Panc1 (cell line): Measurements from ENCODE around the gene EGFR. TPM values are rescaled to one million over a fixed set of nuclear protein-coding genes. Genes with fewer than 3 reads are reported as not detected.

Experiments used
- ATAC-seq: fragments of 200-7000 bp; cut with Tn5 transposase; 2 replicates; pipeline ENCODE4 v1.9.1; 2020; ENCODE audit warnings: mild to moderate bottlenecking, moderate library complexity
- BruUV-seq: library from RNA; stranded (reverse); fragments of 400-500 nt; replicated peaks from 2 replicates; lab custom pipeline; 2021; lab: Mats Ljungman, UMichigan
- CTCF ChIA-PET: fragments of 300-600 bp; sonication (Branson Sonifier 250); formaldehyde crosslinking; loops from one replicate; lab custom pipeline; 2022; ENCODE audit warnings: antibody characterized with exemption; lab: Charles Lee
- POLR2A ChIA-PET: fragments of 300-600 bp; sonication (Branson Sonifier 250); formaldehyde crosslinking; loops from one replicate; lab custom pipeline; 2022; ENCODE audit warnings: antibody characterized with exemption; lab: Charles Lee
- DNase-seq: peaks from one replicate; pipeline ENCODE4 v3.0.0-alpha.2; 2010; ENCODE audit warnings: low read depth, low spot score
- H3K27ac ChIP-seq: 2 replicates; pipeline ENCODE4 v1.5.1; 2011; ENCODE audit warnings: mild to moderate bottlenecking, low read length, inconsistent platforms
- H3K27me3 ChIP-seq: fragments of 200-500 bp; sonication (Bioruptor generic); 2 replicates; pipeline ENCODE4 v1.6.0; 2014; ENCODE audit warnings: low read length, inconsistent platforms; ENCODE audit not compliant: control insufficient read depth, insufficient read depth
- H3K36me3 ChIP-seq: fragments of 200-500 bp; sonication (Bioruptor generic); 2 replicates; pipeline ENCODE4 v1.5.1; 2014; ENCODE audit warnings: inconsistent platforms, mild to moderate bottlenecking, low read length, moderate library complexity; ENCODE audit not compliant: control insufficient read depth, insufficient read depth
- H3K4me1 ChIP-seq: 2 replicates; pipeline ENCODE4 v1.5.1; 2011; ENCODE audit warnings: inconsistent platforms, mild to moderate bottlenecking, low read length, moderate library complexity; ENCODE audit not compliant: control insufficient read depth, insufficient read depth
- H3K4me3 ChIP-seq, 2 experiments: 2 replicates each; pipeline ENCODE4 v1.5.1; 2011 to 2012; ENCODE audit warnings: low read depth in 2 of 2, low read length in 2 of 2, mild to moderate bottlenecking in 2 of 2, inconsistent platforms in 1 of 2, moderate library complexity in 1 of 2
- H3K9me3 ChIP-seq: fragments of 200-500 bp; sonication (Bioruptor generic); 2 replicates; pipeline ENCODE4 v1.5.1; 2014; ENCODE audit warnings: low read depth, mild to moderate bottlenecking, inconsistent platforms, low read length, moderate library complexity; ENCODE audit not compliant: control insufficient read depth, insufficient read depth
- POLR2AphosphoS5 ChIP-seq: IDR thresholded peaks from 2 replicates; pipeline ENCODE4 v1.6.1; 2012; ENCODE audit warnings: mild to moderate bottlenecking, low read depth, low read length, moderate library complexity
- REST ChIP-seq, 2 experiments: IDR thresholded peaks; 2 replicates each; pipeline ENCODE4 v1.6.1; 2011 to 2012; ENCODE audit warnings: low read depth in 2 of 2, control low read depth in 1 of 2, low read length in 1 of 2, mild to moderate bottlenecking in 1 of 2, moderate library complexity in 1 of 2; ENCODE audit not compliant: insufficient read depth in 1 of 2
- SIN3A ChIP-seq: IDR thresholded peaks from 2 replicates; pipeline ENCODE4 v1.6.1; 2012; ENCODE audit warnings: low read depth, mild to moderate bottlenecking, low read length, moderate library complexity, borderline replicate concordance; ENCODE audit not compliant: insufficient read depth
- TCF7L2 ChIP-seq: IDR thresholded peaks from 2 replicates; pipeline ENCODE4 v1.6.1; 2011; ENCODE audit warnings: mild to moderate bottlenecking, low read depth, low read length, inconsistent platforms
- in situ Hi-C: cut with HindIII; loops from 2 replicates; pipeline ENCODE4 v1.10.0; 2016; ENCODE audit warnings: low sequenced_read_pairs, low pct_unique_long_range_greater_than_20kb
- intact Hi-C: fragments of 100-400 bp; cut with micrococcal nuclease; formaldehyde crosslinking; loops from one replicate; pipeline ENCODE4 v1.10.0; 2022; ENCODE audit not compliant: unreplicated experiment
- total RNA-seq: library from RNA; stranded (reverse); gene quantifications from one replicate; pipeline ENCODE4 v1.2.1, GENCODE V29; 2021; ENCODE audit not compliant: unreplicated experiment
- TF ChIP-seq, protein P1 (sequence below): fragments of 450-650 bp; IDR thresholded peaks from 2 replicates; pipeline ENCODE4 v1.5.1; 2017; ENCODE audit warnings: mild to moderate bottlenecking

Gene EGFR
- total RNA-seq, 1 experiment from 2014 or later = 156 TPM

DNA sequence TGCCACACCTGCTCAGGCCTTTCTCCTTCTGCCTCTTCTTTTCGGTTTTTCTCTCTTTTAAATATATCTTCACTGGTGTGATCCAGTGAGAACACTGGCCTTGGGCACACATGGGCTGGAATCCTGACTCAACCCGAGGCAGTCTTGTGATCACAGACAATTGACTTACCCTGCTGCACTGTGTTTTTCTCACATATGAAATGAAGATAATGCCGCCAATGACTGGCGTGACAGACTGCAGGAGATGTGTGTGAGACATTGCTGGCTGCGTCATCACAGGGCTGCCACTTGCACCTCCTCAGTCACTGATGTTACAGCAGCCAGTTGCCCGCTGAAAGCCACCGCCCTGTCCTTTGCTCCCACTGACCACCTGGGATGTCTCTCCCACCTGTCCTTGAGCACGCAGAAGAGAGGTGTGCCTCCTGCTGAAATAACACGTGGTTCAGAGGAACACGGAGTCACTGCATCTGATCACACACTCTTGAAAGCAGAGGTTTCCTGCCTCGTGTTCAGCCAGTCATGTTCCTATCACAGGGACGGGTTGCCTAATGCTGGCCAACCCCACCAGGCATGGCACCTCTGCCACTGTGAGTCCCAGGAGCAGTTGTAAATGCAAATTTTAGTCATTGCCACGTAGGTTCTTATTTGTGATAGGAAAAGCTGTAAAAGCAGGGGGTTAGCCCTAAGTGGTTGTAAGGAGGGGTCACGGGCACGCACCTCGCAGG, 221.8 kb downstream of the EGFR start:
- Histone ChIP-seq H3K9me3 (no peaks in the 10 kb centered on the region), H3K27me3 (peaks cover 5% of the 10 kb centered on the region; the same call in 1 of the 2 replicates), H3K4me3 (no peak overlapping the region), H3K27ac (no peak overlapping the region), H3K4me1 (peaks cover 4% of the 10 kb centered on the region), H3K36me3 (no peaks in the 10 kb centered on the region)
- CTCF ChIA-PET = no interaction called here
- TF ChIP-seq SIN3A (no peak), TCF7L2 (no peak), POLR2AphosphoS5 (no peak), REST (IDR thresholded peaks at IDR 0.05; ENCODE audit: insufficient read depth in 1 of 2, low read depth in 2 of 2, low read length in 1 of 2) (no peak)
- intact Hi-C loops (no loop called here), in situ Hi-C loops (no loop called here)
- POLR2A ChIA-PET = no interaction called here
- DNase-seq = no peak
- no peak for ATAC-seq
- BruUV-seq = no TSS peak

DNA sequence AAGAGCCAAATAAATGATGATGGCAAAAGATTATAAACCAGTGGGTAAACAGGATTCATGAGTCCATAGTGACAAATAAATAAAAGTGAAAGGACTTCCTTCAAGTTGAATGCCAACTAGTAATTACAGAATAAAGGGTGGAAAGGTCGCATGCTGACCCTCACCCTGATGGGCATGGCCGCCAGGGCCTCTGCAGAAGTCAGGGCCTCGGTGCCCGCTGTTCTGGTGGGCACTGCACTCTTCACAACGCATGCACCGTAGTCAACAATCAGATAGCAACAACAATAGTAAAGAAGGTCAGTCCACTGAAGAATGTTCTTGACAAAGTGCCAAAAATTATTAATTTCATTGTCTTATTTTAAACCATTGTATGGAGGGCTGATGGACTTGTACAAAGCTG, 223.1 kb downstream of the EGFR start:
- Histone ChIP-seq H3K36me3 (no peaks in the 10 kb centered on the region), H3K27ac (no peak overlapping the region), H3K27me3 (peaks cover 3% of the 10 kb centered on the region; the same call in 1 of the 2 replicates), H3K4me1 (peaks cover 4% of the 10 kb centered on the region), H3K9me3 (no peaks in the 10 kb centered on the region), H3K4me3 (no peak overlapping the region)
- no TSS peak for BruUV-seq
- in situ Hi-C loops = no loop called here
- intact Hi-C loops = no loop called here
- ATAC-seq (no peak), DNase-seq (no peak)
- CTCF ChIA-PET = no interaction called here
- POLR2A ChIA-PET = no interaction called here
- TF ChIP-seq, protein P1, sequence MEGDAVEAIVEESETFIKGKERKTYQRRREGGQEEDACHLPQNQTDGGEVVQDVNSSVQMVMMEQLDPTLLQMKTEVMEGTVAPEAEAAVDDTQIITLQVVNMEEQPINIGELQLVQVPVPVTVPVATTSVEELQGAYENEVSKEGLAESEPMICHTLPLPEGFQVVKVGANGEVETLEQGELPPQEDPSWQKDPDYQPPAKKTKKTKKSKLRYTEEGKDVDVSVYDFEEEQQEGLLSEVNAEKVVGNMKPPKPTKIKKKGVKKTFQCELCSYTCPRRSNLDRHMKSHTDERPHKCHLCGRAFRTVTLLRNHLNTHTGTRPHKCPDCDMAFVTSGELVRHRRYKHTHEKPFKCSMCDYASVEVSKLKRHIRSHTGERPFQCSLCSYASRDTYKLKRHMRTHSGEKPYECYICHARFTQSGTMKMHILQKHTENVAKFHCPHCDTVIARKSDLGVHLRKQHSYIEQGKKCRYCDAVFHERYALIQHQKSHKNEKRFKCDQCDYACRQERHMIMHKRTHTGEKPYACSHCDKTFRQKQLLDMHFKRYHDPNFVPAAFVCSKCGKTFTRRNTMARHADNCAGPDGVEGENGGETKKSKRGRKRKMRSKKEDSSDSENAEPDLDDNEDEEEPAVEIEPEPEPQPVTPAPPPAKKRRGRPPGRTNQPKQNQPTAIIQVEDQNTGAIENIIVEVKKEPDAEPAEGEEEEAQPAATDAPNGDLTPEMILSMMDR = no peak
- no peak for TF ChIP-seq SIN3A
- no peak for TF ChIP-seq REST (IDR thresholded peaks at IDR 0.05; ENCODE audit: insufficient read depth in 1 of 2, low read depth in 2 of 2, low read length in 1 of 2)
- TF ChIP-seq POLR2AphosphoS5 = no peak
- no peak for TF ChIP-seq TCF7L2
